ENCODE measurements around the gene ELP4.
"Not testable (repeated sequence)": the region's sequence is repeated elsewhere in the genome, so short reads cannot be mapped to it uniquely, and the experiment has no call there.

Gene ELP4

DNA sequence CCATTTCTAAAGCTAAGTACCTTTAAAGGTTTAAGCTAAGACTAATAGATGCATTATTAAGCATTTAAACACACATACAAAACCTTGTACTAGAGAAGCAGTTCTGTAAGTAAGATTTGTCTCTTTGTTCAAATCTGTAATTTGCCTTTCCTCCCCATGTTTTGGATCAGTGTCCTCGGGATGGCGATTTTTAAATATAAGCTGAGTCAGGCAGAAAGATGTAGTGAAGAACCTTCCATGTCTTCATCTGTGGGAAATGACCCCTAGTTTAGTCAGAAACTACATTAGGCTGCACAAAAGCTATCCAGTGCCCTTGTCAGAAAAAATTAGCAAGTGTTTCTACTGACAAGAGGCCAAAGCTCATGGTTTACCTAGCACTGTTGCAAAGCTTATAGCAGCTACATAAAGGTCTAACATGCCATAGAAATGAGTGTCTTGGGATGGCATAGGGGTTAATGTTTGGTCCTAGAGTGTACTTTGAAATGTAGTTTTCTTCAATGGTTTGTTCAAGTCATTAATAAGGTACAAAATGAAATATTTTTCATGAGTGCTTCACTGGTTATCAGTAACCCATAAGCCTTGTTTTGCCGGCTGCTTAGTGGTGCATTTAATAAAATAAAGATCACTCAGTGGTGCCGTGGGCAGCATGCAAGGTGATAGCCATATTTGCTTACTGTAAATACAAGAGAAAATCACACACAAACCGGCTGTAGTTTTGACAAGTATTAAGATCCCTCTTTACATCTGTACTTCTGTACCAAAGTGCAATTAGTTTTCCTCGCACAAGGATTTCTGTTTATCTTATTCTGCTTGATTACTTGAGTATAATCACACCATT, 139.8 kb downstream of the ELP4 start:
- no peak for DNase-seq

GRCh38 chr11:31651208-31651607, 141.6 kb downstream of the ELP4 start:
- DNase-seq: no peak

GRCh38 chr11:31651822-31652221, 142.3 kb downstream of the ELP4 start:
- no peak for DNase-seq

DNA sequence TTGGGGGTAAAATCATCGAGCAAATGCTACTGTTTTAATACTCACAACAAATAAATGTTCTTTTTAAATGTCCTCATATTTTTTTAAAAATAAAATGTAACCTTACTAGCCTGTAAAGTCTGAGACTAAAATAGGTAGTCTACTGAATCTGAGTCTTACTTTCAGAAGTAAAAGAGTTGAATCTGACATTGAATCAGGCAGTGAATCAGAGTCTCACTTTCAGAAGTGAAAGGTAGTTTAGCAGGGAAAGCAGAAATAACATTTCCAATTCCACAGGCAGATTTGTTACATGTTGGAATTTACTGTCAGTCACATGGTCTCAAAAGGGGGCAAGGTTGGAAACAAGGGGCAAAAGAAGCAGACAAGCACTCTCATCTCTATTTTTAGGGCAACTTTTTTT, 143.0 kb downstream of the ELP4 start:
- DNase-seq: no peak

DNA sequence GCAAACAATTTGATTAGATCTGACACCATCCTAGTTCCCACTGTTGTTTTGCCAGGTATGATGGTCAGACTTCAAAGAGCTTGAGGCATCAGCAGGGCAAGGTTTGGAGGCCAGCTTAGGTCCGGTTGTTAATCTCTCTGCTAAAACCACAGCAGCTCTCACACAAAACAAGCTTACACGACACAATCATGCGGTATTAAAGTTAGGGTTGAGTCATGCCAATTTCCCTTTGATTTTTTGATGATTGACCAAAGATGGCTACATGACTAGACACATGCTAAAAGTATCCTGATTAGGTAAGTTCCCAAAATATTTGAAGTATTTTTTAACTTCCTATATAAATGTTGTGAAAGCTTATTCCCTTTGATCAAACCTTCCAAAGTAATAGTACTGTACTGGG, 145.9 kb downstream of the ELP4 start:
- no peak for DNase-seq

DNA sequence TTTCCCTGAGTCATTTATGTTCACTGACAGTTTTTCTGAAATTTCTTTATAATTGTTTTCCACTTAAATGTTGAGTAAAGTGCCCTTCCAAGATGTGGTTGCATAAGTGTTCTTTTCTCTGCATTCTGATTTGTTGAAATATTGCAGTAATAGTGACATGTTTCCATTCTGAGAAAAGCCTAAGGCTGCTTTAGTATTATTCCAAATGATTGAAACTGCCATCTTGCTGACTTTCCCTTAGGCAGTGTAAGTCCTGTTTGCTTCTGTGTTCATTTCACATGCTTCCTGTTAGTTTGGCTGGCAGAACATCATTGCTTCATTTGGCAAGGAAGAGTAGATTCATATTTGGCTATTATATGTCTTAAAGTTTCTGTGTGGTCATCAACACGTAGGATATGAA, 146.5 kb downstream of the ELP4 start:
- no peak for DNase-seq

- no peak for DNase-seq
Measured at GRCh38 chr11:31657091-31657490, 147.5 kb downstream of the ELP4 start.

DNA sequence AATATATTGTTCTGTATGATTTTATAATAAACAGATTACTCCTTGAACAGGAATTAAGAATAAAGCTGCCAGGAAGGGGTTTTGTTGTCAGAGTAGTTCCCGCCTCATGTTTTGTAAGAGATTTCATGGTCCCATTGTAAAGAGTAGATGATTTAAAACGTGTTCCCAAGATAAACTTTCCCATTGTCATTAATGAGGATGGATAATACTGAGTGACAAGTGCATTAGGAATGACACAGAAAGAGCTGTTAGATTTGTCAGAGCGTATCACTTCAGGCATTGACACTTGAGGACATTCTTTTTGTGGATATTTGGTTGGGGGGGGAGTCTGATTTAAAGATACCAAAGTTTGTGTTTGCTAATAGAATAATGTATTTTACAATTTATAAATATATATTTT, 154.6 kb downstream of the ELP4 start:
- no peak for DNase-seq

DNA sequence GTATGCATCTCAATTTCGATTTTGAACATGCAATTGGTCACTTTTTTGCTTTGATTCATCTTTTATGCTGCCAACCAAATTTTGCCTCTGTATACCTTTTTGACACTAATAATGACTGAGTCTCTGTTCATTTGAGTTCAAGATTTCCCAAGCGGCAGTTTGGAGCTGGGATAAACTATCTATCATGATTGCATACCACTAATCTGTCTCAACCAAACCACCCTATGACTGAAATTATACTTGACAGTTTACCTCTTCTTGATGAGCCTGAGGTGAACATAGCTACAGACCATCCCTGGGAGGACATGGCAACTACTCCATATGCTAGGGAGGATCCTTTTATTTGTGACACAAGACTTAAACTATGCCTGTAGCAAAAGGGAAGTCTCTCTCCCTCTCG, 155.4 kb downstream of the ELP4 start:
- DNase-seq: no peak

GRCh38 chr11:31671681-31672080, 162.1 kb downstream of the ELP4 start:
- no peak for DNase-seq

GRCh38 chr11:31673108-31673507, 163.5 kb downstream of the ELP4 start:
- DNase-seq: not testable (repeated sequence)

- DNase-seq: no peak
Measured at GRCh38 chr11:31676280-31676982, 166.9 kb downstream of the ELP4 start.

- DNase-seq: no peak
Measured at GRCh38 chr11:31680770-31681169, 171.2 kb downstream of the ELP4 start.

- DNase-seq: no peak
Measured at GRCh38 chr11:31687256-31687655, 177.7 kb downstream of the ELP4 start.

- no peak for DNase-seq
Measured at GRCh38 chr11:31687861-31688260, 178.3 kb downstream of the ELP4 start.

DNA sequence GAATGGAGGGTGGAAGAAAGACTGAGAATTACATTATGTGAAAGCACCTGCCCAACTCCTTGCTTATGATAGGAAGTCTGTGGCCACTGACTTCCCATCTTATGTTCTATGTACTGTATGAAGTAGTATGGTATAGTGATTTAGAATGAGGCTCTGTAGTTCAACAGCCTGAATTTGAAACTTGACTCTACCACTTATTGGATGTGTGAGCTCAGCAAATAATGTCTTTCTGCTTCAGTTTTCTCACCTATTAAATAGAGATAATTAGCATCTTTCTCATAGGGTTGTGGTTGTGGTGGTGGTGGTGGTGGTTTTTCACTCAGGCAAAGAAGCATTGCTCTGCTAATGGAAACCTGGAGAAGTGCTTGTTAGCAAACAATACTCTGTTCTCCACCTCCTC, 180.0 kb downstream of the ELP4 start:
- DNase-seq: no peak

DNA sequence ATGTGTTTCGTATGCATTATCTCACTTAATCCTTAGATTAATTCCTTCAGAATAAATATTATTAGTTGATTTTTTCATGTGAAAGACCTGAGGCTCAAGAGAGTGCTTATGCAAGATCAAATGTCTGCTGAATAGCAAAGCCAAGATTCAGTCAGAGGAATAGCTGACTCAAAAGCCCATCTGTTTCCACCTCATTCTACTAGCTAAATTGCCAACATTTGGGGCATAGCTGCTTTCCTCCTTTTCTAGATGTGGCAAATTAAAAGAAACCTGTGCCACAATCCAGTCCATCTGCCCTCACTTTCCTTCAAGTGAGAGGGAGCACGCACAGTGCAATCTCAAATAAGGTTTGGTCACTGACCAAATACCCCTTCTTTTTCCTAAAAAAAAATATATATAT, 180.5 kb downstream of the ELP4 start:
- DNase-seq: no peak

GRCh38 chr11:31690516-31690915, 180.9 kb downstream of the ELP4 start:
- no peak for DNase-seq

GRCh38 chr11:31692466-31692865, 182.9 kb downstream of the ELP4 start:
- no peak for DNase-seq

DNA sequence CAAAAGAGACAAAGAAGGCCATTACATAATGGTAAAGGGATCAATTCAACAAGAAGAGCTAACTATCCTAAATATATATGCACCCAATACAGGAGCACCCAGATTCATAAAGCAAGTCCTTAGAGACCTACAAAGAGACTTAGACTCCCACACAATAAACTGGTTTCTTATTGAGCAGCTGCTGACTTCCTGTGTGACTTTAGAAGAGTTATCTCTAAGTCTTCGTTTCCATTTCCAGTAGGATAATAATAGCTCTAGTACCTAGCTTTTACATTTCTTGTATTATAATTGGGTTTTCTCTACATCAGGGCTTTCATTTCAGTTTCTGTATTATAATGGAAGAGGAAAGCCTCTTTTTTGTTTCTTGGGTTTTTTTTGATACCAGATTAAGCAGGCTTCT, 187.5 kb downstream of the ELP4 start:
- not testable (repeated sequence) for DNase-seq

DNA sequence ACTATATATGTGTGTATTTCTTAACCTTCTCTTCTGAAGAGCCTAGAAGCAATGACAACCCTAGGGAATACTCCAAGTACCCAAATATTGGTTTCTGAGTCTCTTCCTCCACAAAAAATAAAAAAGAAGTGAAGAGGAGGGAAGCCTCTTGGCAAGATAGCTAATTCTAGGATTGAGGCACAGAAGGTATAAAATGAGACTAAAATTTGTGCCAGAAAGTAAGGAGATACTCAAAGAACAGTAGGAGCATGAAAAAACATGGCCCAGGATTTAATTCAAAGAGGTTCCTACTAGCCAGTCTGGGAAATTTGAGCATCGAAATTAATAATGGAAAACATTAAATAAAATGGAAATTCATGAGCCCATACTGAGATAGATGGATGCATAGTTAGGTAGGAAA, 189.5 kb downstream of the ELP4 start:
- DNase-seq: no peak

GRCh38 chr11:31702966-31703365, 193.4 kb downstream of the ELP4 start:
- no peak for DNase-seq

- DNase-seq: no peak
Measured at GRCh38 chr11:31706357-31706756, 196.8 kb downstream of the ELP4 start.

GRCh38 chr11:31711137-31711536, 201.6 kb downstream of the ELP4 start:
- DNase-seq: no peak

DNA sequence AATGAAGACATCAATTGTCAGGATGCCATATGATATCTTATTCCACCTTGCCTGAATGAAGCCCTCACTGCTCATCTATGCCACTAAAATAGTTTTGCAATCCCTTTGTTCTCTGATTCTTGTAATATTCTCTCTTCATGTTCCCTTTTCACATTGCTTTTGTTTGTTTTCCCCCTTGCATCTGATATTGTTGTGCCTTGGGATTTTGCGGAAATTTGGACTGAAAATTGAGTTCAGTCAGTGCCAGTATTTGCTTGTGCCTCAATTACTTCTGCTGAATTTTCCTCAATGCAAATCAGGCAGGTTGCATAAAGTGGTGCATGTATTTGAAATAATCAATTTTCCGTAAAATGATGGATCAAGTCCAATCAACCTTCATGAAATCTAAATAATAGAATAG, 203.3 kb downstream of the ELP4 start:
- no peak for DNase-seq

All from stimulated activated CD4-positive, alpha-beta T cell treated with anti-CD3 and anti-CD28 coated beads, Interleukin-4, amount 100 ng/mL, for 4 hours (primary cell).